ENCODE measurements around the gene LRP5. TPM values are rescaled to one million over a fixed set of nuclear protein-coding genes. Genes with fewer than 3 reads are reported as not detected.

Gene LRP5
- total and polyA plus RNA-seq, 9 of the 15 experiments (the other 6 are each of a cell fraction or from before 2014, with no cell fraction given): 0.48 to 44.2 (median 13.5) TPM

DNA sequence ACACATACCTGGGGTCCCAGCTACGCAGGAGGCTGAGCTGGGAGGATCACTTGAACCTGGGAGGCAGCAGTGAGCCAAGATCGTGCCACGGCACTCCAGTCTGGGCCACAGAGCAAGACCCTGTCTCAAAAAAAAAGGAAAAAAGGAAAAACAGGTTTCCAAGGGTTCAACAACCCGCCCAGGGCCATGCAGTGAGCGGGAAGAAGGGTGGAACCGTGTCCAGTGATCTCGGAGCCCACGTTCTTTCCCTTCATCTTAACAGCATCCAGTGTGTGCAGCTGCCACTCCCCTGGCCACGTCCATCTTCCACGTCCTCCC is 14.9 kb upstream of the LRP5 start (continued):
- TF ChIP-seq, protein P1, sequence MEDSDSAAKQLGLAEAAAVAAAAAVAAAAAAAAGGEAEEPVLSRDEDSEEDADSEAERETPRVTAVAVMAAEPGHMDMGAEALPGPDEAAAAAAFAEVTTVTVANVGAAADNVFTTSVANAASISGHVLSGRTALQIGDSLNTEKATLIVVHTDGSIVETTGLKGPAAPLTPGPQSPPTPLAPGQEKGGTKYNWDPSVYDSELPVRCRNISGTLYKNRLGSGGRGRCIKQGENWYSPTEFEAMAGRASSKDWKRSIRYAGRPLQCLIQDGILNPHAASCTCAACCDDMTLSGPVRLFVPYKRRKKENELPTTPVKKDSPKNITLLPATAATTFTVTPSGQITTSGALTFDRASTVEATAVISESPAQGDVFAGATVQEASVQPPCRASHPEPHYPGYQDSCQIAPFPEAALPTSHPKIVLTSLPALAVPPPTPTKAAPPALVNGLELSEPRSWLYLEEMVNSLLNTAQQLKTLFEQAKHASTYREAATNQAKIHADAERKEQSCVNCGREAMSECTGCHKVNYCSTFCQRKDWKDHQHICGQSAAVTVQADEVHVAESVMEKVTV (CRISPR knock-in tag; IDR thresholded peaks at IDR 0.05): no peak
- no peak for TF ChIP-seq ZNF239 (CRISPR knock-in tag; IDR thresholded peaks at IDR 0.05)

DNA sequence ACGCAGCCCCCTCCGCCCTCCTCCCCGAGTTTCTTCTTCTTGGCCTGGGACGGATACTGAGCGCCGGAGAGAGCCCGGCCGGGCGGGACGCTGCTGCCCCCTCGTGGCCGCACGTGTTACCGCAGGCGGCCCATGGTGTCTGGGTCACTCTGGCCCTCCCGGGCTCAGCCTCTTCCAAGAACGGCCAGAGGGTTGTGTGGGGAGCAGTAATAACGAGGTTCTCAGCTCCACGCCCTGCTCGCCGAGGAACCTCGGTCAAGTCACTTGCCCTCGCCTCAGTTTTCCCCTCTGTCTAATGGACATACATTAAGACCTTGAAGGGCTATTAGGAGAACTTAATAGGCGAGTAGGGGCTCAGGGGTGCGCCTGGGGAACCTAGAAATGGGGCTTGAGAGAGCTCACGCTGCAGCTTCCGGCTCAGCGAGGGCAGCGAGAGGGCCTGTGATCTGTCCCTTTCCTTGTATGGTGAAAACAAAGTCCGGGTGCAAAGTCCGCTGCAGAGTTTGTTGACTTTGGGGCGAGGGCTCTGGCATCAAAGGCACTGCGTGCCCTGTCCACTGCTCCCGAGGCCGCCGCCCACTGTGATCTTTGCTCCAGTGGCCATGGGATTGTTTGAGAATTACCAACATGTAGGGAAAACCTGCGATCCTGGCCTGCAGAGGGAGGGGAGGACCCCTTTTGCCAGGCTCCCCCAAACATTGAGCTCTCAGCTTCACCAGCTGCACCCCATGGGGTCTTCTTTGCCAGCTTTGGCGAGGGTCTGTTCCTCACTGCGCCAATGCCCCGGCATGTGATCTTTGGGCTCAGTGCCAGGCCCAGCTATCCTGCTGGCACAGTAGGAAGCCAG is 14.4 kb upstream of the LRP5 start:
- Histone ChIP-seq H3K79me2 (ENCODE audit: control insufficient read depth, insufficient read depth, low read length) (no peaks in the 10 kb centered on the region), H3K9me3 (replicated peaks; ENCODE audit: control insufficient read depth, insufficient read depth, low read depth, low read length) (no peaks in the 10 kb centered on the region), H3K4me2 (ENCODE audit: insufficient read depth, low read length) (peak overlapping the region; percentile 53), H2AFZ (ENCODE audit: low read depth, low read length) (peak overlapping the region; percentile 56), H3K36me3 (ENCODE audit: control insufficient read depth, insufficient read depth, low read length) (no peaks in the 10 kb centered on the region), H3K9me1 (ENCODE audit: control insufficient read depth, insufficient read depth, low read length) (no peaks in the 10 kb centered on the region), H3K4me1 (replicated peaks in 1 of 2; ENCODE audit: control insufficient read depth in 2 of 2, insufficient read depth in 2 of 2, low read length in 2 of 2) (peaks cover 6 to 34% of the 10 kb centered on the region in 2 experiments), H4K20me1 (replicated peaks; ENCODE audit: control insufficient read depth, insufficient read depth, low read length) (no peaks in the 10 kb centered on the region), H3K9ac (ENCODE audit: insufficient read depth in 1 of 2, low read depth in 2 of 2, low read length in 2 of 2) (peak overlapping the region in 1 of 2 experiments; percentile 82; a peak in 3 of 4 replicates), H3K4me3 (no peak overlapping the region), H3K27me3 (ENCODE audit: control insufficient read depth in 2 of 2, insufficient read depth in 2 of 2, low read length in 2 of 2) (no peaks in the 10 kb centered on the region), H3K27ac (ENCODE audit: extremely low read depth, low read depth, low read length) (no peak overlapping the region)
- FAIRE-seq: peak; percentile 84
- in situ Hi-C loops (cut with MboI): loop anchor here (5.0 kb wide), 1 partner anchor 41 kb away; no protein-coding TSS in a partner anchor
- peak; percentile 88 to 92 (median 89) for DNase-seq (ENCODE audit: extremely low read depth in 1 of 4, low spot score in 3 of 4)
- ATAC-seq: peak; percentile 100
- no TSS peak for BruUV-seq (replicated peaks)
- intact Hi-C loops (cut with micrococcal nuclease): loop anchor here (1.0 to 5.0 kb wide), 4 partner anchors 41 to 291 kb away; no protein-coding TSS in a partner anchor
- ChIA-PET CTCF (ENCODE audit: low intra/inter-chr PET ratio) (interaction anchor here (0.6 to 2.4 kb wide), 4 partner anchors 27 to 289 kb away, joined by 3 to 35 read pairs (median 3); no protein-coding TSS in a partner anchor), POLR2A (interaction anchor here (0.6 to 3.3 kb wide), 11 partner anchors 12 to 89 kb away, joined by 3 to 25 read pairs (median 4); partner anchors contain the start of gene C11orf24)
- WGBS (ENCODE audit: insufficient coverage, low coverage, missing lambda C conversion rate): 16% methylated on average over 39 of the region's 40 CpGs
- no peak for TF ChIP-seq FOXM1 (IDR thresholded peaks at IDR 0.05; ENCODE audit: low read depth)
- TF ChIP-seq FOXM1 (CRISPR knock-in tag; IDR thresholded peaks at IDR 0.05; ENCODE audit: low read depth): peak; percentile 54; the same call in 1 of the 2 replicates
- TF ChIP-seq CBFB (CRISPR knock-in tag; IDR thresholded peaks at IDR 0.05): peak; percentile 56; the same call in 1 of the 2 replicates
- TF ChIP-seq TFAP4 (CRISPR knock-in tag; IDR thresholded peaks at IDR 0.05; ENCODE audit: borderline replicate concordance): peak; percentile 56; the same call in 1 of the 2 replicates
- peak; percentile 93 for TF ChIP-seq SMC3 (conservative IDR thresholded peaks at IDR 0.05; ENCODE audit: insufficient read depth, low read depth, low read length)
- TF ChIP-seq RBM39 (optimal IDR thresholded peaks at IDR 0.05; ENCODE audit: low read depth, low read length): no peak
- TF ChIP-seq CXXC5 (CRISPR knock-in tag; IDR thresholded peaks at IDR 0.05): peak; percentile 54; the same call in 1 of the 2 replicates
- TF ChIP-seq JUND (IDR thresholded peaks at IDR 0.05; ENCODE audit: borderline replicate concordance, low read depth, low read length): no peak
- peak; percentile 29; the same call in 1 of the 3 replicates for TF ChIP-seq JUND (tag; IDR thresholded peaks at IDR 0.05; ENCODE audit: borderline replicate concordance, low read depth, low read length)
- TF ChIP-seq ATF6 (CRISPR knock-in tag; IDR thresholded peaks at IDR 0.05): 0 out of 2 replicates have a peak, but pooled peaks have one; percentile 31
- 0 out of 2 replicates have a peak, but pooled peaks have one; percentile 6 for TF ChIP-seq TCF3 (CRISPR knock-in tag; IDR thresholded peaks at IDR 0.05)
- TF ChIP-seq CC2D1A (IDR thresholded peaks at IDR 0.05): peak; percentile 74
- TF ChIP-seq SMAD4 (CRISPR knock-in tag; conservative IDR thresholded peaks at IDR 0.05): peak; percentile 64

Data from K562 (cell line).